Gastroesophageal sphincter (tissue), 4 donors: ENCODE results near the gene MAP2K3. TPM values are rescaled to one million over a fixed set of nuclear protein-coding genes. Genes with fewer than 3 reads are reported as not detected.

ENCODE experiments used
- ATAC-seq: fragments of 150-250 bp; one replicate; pipeline ENCODE4 v1.9.1; 2016; ENCODE audit warnings: mild to moderate bottlenecking, moderate library complexity
- H3K27ac ChIP-seq, 4 donors: fragments of 200-600 bp; sonication (generic) in 3 of 4; 1 replicate in 3 of 4; 2 replicates in 1 of 4; pipeline ENCODE4 v1.5.1; 2016 to 2019
- H3K27me3 ChIP-seq: fragments of 200-600 bp; sonication (generic); one replicate; pipeline ENCODE4 v1.5.1; 2019
- H3K36me3 ChIP-seq, 2 donors: fragments of 200-600 bp; sonication (generic); one replicate each; pipeline ENCODE4 v1.5.1; 2019; ENCODE audit warnings: control low read depth in 1 of 2
- H3K4me1 ChIP-seq, 3 donors: fragments of 200-600 bp; sonication (generic); 1 replicate in 2 of 3; 2 replicates in 1 of 3; pipeline ENCODE4 v1.5.1; 2016 to 2019; ENCODE audit warnings: control low read depth in 2 of 3
- H3K4me3 ChIP-seq, 2 donors: fragments of 200-600 bp; sonication (generic); one replicate each; pipeline ENCODE4 v1.5.1; 2019; ENCODE audit warnings: mild to moderate bottlenecking in 1 of 2, moderate library complexity in 1 of 2
- H3K9me3 ChIP-seq, 3 donors: fragments of 200-600 bp; sonication (generic); one replicate each; pipeline ENCODE4 v1.5.1; 2017 to 2019; ENCODE audit warnings: control low read depth in 2 of 3
- CTCF ChIP-seq, 4 experiments: fragments of 200-600 bp in 2 of 4; fragments of 450-650 bp in 2 of 4; sonication (generic) in 1 of 4; IDR thresholded peaks; one replicate each; pipeline ENCODE4 v1.5.1; 2017 to 2019; ENCODE audit warnings: antibody characterized with exemption in 4 of 4, mild to moderate bottlenecking in 2 of 4, moderate library complexity in 2 of 4
- EP300 ChIP-seq: sonication (generic); formaldehyde crosslinking; IDR thresholded peaks from one replicate; pipeline ENCODE4 v1.6.1; 2017; ENCODE audit warnings: antibody characterized with exemption, mild to moderate bottlenecking
- POLR2A ChIP-seq, 2 donors: fragments of 450-650 bp; IDR thresholded peaks; one replicate each; pipeline ENCODE4 v1.6.1; 2017; ENCODE audit warnings: antibody characterized with exemption in 2 of 2, mild to moderate bottlenecking in 2 of 2, moderate library complexity in 1 of 2
- POLR2AphosphoS5 ChIP-seq: sonication (generic); formaldehyde crosslinking; IDR thresholded peaks from one replicate; pipeline ENCODE4 v1.6.1; 2017; ENCODE audit warnings: antibody characterized with exemption
- WGBS, 2 donors: methylation state at CpG; one replicate each; pipeline ENCODE4 v1.1.5; 2018; ENCODE audit warnings: low coverage in 1 of 2; 5-methylcytosine and 5-hydroxymethylcytosine counted together
- total RNA-seq, 4 donors: library from RNA; depleted of rRNA; stranded (reverse); fragments of >200 nt; gene quantifications; one replicate each; pipeline ENCODE4 v1.1.0, GENCODE V29; 2016

The MAP2K3 gene
- total RNA-seq, 4 donors from 2014 or later: 18.3 to 46.2 (median 35.2) TPM

- H3K4me1 ChIP-seq: peaks cover 9 to 75% (median 35%) of the 10 kb centered on the region in 3 donors
- peaks cover 0 to 8% of the 10 kb centered on the region in 2 donors for H3K36me3 ChIP-seq
- H3K4me3 ChIP-seq: no peak overlapping the region
- no peak for ATAC-seq
- TF ChIP-seq EP300: no peak
- WGBS, 2 donors: no CpG with 5 or more reads among the region's 11 CpGs
- H3K27me3 ChIP-seq: no peaks in the 10 kb centered on the region
- H3K27ac ChIP-seq: peak overlapping the region; percentile 62 to 97 (median 96)
- no peaks in the 10 kb centered on the region for H3K9me3 ChIP-seq
These were observed 4.8 kb downstream of the MAP2K3 start for GRCh38 chr17:21289175-21289901.

- peak overlapping the region in 3 of 4 donors; percentile 96 to 97 (median 97) for H3K27ac ChIP-seq
- no peak overlapping the region for H3K4me3 ChIP-seq
- no peak for TF ChIP-seq POLR2AphosphoS5
- TF ChIP-seq EP300: no peak
- no peak for TF ChIP-seq POLR2A (IDR thresholded peaks at IDR 0.05)
- peak in 1 of 4 experiments; percentile 37 for TF ChIP-seq CTCF (IDR thresholded peaks at IDR 0.05)
- H3K27me3 ChIP-seq: no peaks in the 10 kb centered on the region
- H3K36me3 ChIP-seq: peaks cover 0 to 8% of the 10 kb centered on the region in 2 donors
- no peaks in the 10 kb centered on the region for H3K9me3 ChIP-seq
- no peak for ATAC-seq
- WGBS, 2 donors: 47 to 75% methylated on average over 4 to 7 of the region's 18 CpGs
- peaks cover 9 to 78% (median 37%) of the 10 kb centered on the region in 3 donors for H3K4me1 ChIP-seq
These were observed 5.5 kb downstream of the MAP2K3 start for GRCh38 chr17:21289902-21290571.

DNA sequence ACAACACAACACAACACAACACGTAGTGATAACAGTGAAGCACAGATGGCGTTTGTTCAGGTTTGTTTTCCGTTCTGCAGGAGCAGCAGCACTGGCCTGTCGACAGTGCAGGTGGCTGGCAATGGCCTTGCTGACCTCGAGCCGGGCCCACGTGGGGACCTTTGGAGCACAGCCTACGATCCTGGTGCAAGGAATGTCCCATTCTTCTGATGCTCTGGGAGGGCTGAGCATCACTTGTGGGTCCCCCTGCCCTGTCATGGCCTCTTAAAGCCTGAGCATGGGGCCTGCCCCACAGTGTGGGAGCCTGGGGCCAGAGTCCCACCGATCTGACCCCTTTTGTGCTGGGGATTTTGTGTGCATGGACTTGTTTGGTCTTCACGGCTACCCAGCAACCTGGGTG is 6.8 kb downstream of the MAP2K3 start:
- Histone ChIP-seq H3K9me3 (no peaks in the 10 kb centered on the region), H3K27me3 (peaks cover 5% of the 10 kb centered on the region), H3K4me3 (no peak overlapping the region), H3K4me1 (peaks cover 9 to 78% (median 50%) of the 10 kb centered on the region in 3 donors), H3K36me3 (peaks cover 0 to 8% of the 10 kb centered on the region in 2 donors), H3K27ac (no peak overlapping the region)
- whole genome bisulfite sequencing, 2 donors: 69 to 75% methylated on average over 9 to 10 of the region's 10 CpGs
- TF ChIP-seq POLR2A (IDR thresholded peaks at IDR 0.05) (no peak), EP300 (no peak), POLR2AphosphoS5 (no peak), CTCF (IDR thresholded peaks at IDR 0.05) (no peak)
- no peak for ATAC-seq

DNA sequence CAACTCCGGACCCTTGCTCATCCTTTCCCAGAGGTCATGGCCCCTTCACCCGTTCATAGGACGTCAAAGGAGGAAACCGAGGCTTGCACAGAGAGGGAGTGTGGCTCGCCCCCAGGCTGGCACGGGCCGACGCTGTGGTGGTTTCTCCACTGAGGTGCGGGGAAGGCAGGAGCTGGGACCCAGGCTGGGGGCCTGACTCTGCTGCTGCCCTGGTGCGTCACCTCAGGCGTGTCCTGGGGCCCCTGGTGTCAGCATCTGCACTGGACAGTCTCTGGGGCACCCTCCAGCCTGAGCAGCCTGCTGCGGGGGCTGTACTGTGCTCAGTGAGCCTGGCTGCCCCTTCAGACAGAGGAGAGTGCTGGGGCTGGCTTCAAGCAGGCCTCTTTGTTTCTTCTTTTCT is 7.4 kb downstream of the MAP2K3 start:
- H3K4me1 ChIP-seq: peaks cover 6 to 78% (median 47%) of the 10 kb centered on the region in 3 donors
- 63% methylated on average over 6 to 9 of the region's 12 CpGs for WGBS, 2 donors
- peaks cover 5% of the 10 kb centered on the region for H3K27me3 ChIP-seq
- H3K9me3 ChIP-seq: no peaks in the 10 kb centered on the region
- H3K4me3 ChIP-seq: no peak overlapping the region
- no peak for ATAC-seq
- peaks cover 0 to 8% of the 10 kb centered on the region in 2 donors for H3K36me3 ChIP-seq
- TF ChIP-seq POLR2A (IDR thresholded peaks at IDR 0.05) (peak in 1 of 2 donors; percentile 13), EP300 (no peak)
- H3K27ac ChIP-seq: no peak overlapping the region

DNA sequence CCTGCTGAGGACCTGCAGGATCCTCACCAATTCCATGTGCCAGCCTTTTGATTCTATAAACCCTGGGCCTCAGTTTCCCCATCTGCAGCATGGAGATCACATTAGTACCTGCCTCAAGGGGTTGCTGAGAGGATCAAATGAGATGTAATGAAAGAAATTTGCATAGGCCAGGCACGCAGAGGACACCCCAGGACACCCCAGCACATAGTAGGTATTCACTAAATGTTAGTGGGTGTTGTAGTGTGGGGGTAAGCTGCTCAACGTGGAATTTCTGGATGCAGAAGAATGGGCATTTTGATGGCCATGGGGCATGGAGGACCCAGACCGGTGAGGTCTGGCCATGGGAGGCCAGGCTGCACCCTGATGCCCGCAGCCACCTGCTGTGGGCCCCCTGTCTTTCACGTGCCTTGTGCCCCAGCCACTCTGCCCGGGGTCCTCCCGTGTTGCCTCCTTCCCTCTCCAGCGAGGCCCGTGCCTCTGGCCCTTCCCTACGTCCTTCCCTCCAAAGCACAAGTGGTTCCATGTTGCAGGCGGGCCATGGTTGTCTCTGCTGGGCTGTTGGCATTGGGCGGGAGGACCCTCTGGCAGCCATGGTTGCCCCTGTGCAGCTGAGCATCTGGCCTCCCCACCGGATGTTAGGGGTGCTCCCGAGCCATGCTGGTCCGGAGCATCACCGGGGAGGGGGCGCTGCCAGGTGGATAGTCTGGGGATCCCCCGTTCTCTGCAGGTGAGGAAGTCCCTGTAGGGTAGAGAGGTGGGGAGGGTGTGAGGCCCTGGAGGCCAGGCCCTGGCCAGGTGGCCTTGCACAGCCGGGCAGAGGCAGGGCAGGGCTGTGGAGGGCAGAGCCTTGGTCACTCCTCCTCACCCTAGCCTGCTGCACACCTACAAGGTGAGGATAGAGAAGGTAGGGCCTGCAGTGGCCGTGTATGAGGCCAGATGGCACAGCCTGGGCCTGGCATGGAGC is 8.6 kb downstream of the MAP2K3 start:
- peaks cover 0 to 13% of the 10 kb centered on the region in 2 donors for H3K36me3 ChIP-seq
- peaks cover 0 to 78% (median 37%) of the 10 kb centered on the region in 3 donors for H3K4me1 ChIP-seq
- H3K9me3 ChIP-seq: no peaks in the 10 kb centered on the region
- no peak overlapping the region for H3K4me3 ChIP-seq
- ATAC-seq: no peak
- peaks cover 5% of the 10 kb centered on the region for H3K27me3 ChIP-seq
- no peak overlapping the region for H3K27ac ChIP-seq
- 62 to 70% methylated on average over 11 to 13 of the region's 20 CpGs for WGBS, 2 donors
- TF ChIP-seq POLR2A (IDR thresholded peaks at IDR 0.05): no peak
- no peak for TF ChIP-seq EP300

- ATAC-seq: no peak
- H3K27ac ChIP-seq: no peak overlapping the region
- H3K27me3 ChIP-seq: peaks cover 5% of the 10 kb centered on the region
- TF ChIP-seq CTCF (IDR thresholded peaks at IDR 0.05): no peak
- no peak for TF ChIP-seq POLR2AphosphoS5
- TF ChIP-seq EP300: no peak
- H3K9me3 ChIP-seq: no peaks in the 10 kb centered on the region
- no peak overlapping the region for H3K4me3 ChIP-seq
- H3K4me1 ChIP-seq: peaks cover 0 to 72% (median 30%) of the 10 kb centered on the region in 3 donors
- peaks cover 0 to 20% of the 10 kb centered on the region in 2 donors for H3K36me3 ChIP-seq
- WGBS, 2 donors: 52 to 80% methylated on average over 1 to 7 of the region's 10 CpGs
These were observed 9.3 kb downstream of the MAP2K3 start for GRCh38 chr17:21293831-21294210.
